ENCODE data around the gene ADGRB3.

GRCh38 chr6:69398311-69398710, 763.2 kb downstream of the ADGRB3 start:
- no peak for TF ChIP-seq USF1 (IDR thresholded peaks at IDR 0.05; ENCODE audit: borderline replicate concordance, extremely low read length, insufficient read depth, low read depth, low read length)
- TF ChIP-seq, protein P1, sequence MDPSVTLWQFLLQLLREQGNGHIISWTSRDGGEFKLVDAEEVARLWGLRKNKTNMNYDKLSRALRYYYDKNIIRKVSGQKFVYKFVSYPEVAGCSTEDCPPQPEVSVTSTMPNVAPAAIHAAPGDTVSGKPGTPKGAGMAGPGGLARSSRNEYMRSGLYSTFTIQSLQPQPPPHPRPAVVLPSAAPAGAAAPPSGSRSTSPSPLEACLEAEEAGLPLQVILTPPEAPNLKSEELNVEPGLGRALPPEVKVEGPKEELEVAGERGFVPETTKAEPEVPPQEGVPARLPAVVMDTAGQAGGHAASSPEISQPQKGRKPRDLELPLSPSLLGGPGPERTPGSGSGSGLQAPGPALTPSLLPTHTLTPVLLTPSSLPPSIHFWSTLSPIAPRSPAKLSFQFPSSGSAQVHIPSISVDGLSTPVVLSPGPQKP (IDR thresholded peaks at IDR 0.05; ENCODE audit: low read depth, low read length) = no peak
- no peak for TF ChIP-seq CTCF (IDR thresholded peaks at IDR 0.05 in 2 of 3, conservative IDR thresholded peaks at IDR 0.05 in 1 of 3; ENCODE audit: control insufficient read depth in 2 of 3, extremely low read depth in 1 of 3, insufficient read depth in 1 of 3, low read depth in 3 of 3, low read length in 3 of 3)
- TF ChIP-seq FOXM1 (IDR thresholded peaks at IDR 0.05; ENCODE audit: low read depth, low read length) = no peak
- TF ChIP-seq CHD2 (IDR thresholded peaks at IDR 0.05; ENCODE audit: borderline replicate concordance, low read depth, low read length) = no peak
- TF ChIP-seq BACH1 (IDR thresholded peaks at IDR 0.05; ENCODE audit: borderline replicate concordance) = no peak
- TF ChIP-seq CHD4 (IDR thresholded peaks at IDR 0.05) = no peak
- no peak for TF ChIP-seq FOS (IDR thresholded peaks at IDR 0.05; ENCODE audit: borderline replicate concordance, extremely low read depth, insufficient read length)
